ENCODE measurements around the gene ECE2.
A peak's percentile ranks its signal among the peaks of the same experiment; 100 is the strongest.
"Not testable (repeated sequence)": the region's sequence is repeated elsewhere in the genome, so short reads cannot be mapped to it uniquely, and the experiment has no call there.

The ECE2 gene

GRCh38 chr3:184240384-184241140, 35.3 kb upstream of the ECE2 start:
- DNase-seq = no peak

DNA sequence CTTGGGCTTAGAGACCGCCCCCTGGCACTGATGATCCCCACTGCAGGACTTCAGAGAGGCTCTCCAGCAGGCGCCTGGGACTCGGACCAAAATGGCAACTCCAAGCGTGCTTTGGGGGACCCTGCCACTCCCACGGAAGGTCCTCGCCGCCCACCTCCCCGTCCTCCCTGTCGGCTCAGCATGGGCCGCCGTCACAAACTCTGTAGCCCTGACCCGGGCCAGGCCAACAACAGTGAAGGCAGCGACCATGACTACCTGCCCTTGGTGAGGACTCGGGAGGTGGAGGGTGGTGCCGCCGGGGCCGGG, 34.7 kb upstream of the ECE2 start:
- no peak for DNase-seq

- DNase-seq = no peak
These were observed 34.1 kb upstream of the ECE2 start for GRCh38 chr3:184241447-184242296.

DNA sequence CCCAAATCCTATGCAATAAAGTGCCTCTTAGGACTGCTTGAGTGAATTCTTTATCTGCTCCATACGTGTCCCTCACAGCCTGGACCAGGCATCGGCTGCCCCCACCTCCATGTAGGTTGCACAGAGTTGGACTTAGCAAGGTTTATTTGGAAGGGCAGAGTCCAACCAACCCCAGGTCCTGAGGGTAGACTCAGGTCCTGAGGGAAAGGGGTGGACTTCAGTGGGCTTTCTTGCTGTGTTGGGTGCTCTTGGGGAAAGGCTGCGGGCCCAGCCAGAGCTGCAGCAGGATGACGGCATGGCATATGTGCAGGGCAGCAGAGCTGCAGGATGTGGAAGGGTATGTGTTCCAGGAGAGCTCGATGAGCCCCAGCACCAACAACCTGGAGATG, 33.5 kb upstream of the ECE2 start:
- DNase-seq = no peak

- peak; percentile 84 for DNase-seq
These were observed 27.1 kb upstream of the ECE2 start, which contains the start of gene ALG3 for GRCh38 chr3:184248454-184249411. Gene ALG3 (minus strand): TSS chr3:184248962. CDS start chr3:184248940, 22 bp downstream.

- DNase-seq = peak; percentile 93
These were observed 26.2 kb upstream of the ECE2 start, which contains the start of gene EEF1AKMT4 for GRCh38 chr3:184249412-184250166. Gene EEF1AKMT4 (plus strand): TSS chr3:184249672. CDS start chr3:184249695, 23 bp downstream.

GRCh38 chr3:184250167-184250828, 25.5 kb upstream of the ECE2 start:
- peak; percentile 80 for DNase-seq

DNA sequence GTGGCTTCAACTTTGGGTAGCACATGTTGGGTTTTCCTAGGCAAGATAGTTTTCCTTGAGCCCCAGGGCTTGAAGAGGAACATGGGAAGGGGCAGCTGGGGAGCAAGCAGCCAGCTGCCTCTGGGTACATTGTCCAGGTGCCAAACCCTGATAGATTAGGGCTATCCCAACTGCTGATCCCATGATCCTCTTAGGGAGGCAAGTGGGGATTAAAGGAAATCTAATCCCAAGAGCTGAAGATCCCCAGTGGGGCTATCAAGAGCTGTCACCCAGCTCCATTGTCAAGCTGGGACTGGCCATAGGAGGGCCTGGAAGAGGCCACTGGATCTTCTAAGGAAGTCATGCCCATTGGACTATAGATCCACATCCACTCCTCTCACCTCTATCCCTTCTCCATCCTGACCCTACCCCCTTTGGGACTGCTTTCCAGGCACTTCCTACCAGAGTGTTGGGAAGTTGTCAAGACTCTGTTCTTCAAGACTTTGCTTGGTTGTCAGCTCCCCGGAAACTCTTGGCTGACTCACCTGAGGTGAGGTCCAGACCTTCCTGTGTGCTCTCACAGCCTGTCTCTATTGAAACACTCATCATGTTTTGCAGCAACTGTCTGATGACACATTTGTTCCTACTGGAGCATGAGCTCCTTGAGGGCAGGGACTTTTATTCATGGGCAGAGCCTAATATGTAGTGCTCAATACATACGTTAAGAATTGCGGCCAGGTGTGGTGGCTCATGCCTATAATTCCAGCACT, 20.4 kb upstream of the ECE2 start:
- DNase-seq = no peak

DNA sequence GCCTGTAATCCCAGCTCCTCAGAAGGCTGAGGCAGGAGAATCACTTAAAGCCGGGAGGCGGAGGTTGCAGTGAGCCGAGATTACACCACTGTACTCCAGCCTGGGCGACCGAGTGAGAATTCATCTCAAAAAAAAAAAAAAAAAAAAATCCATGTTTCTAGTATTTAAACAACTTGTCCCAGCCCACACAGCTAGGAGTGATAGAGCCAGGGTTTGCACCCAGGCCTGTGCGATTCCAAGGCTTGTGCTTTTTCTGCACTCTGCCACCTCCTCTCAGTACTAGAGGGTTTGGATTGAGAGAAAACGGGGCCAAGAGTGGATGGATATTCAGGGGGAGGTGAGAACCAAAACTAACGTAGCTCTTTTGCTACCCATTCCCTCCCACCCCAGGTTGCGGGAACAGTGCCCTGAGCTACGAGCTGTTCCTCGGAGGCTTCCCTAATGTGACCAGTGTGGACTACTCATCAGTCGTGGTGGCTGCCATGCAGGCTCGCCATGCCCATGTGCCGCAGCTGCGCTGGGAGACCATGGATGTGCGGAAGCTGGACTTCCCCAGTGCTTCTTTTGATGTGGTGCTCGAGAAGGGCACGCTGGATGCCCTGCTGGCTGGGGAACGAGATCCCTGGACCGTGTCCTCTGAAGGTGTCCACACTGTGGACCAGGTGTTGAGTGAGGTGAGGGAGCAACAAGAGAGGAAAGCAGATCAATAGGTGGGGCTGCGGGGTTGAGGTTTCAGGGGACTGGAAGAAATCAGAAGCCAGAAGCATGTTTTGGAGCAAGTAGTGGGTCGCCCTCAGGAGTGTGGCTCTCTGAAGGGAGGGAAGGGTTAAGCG, 18.5 kb upstream of the ECE2 start:
- DNase-seq = no peak

DNA sequence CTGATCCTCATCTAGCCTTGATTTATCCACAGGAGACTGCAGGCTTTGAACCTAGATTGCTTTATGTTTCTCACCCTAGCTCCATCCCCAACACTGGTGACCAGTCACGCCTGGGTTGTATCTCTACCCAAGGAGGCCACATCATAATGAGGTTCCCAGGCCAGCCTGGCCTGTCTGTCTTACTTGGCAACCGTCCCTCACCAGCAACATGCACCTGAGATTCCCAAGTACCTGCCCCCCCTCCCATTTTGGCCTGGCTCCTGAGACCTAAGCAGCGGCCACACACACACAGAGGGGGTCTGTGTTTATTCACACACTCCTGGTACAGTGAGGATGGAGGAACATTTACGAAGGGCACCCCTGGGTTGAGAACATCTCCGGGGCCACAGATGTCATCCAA, 16.9 kb upstream of the ECE2 start:
- DNase-seq = no peak

DNA sequence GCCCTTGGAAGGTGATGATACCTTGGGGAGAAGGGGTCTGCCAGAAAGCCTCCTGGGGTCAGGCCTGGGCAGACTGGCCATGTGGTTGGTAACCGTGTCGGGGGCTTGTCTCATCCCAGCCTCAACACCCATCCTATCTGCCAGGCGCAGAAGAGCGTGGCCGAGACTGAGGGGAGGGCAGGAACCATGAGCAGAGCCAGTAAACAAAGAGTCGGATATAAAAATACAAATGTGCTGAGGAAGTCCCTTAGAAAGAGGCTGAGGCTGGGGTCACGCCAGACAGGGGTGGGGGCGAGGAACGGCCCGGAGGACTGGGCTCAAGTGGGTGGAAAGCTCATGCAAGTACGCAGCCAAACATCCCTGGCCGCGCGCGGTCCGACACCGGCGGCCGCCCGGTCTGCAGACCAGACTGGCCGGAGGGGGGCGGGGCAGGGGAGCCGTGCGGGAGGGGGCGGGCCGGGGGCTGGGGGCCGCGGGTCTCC, 16.4 kb upstream of the ECE2 start:
- no peak for DNase-seq

DNA sequence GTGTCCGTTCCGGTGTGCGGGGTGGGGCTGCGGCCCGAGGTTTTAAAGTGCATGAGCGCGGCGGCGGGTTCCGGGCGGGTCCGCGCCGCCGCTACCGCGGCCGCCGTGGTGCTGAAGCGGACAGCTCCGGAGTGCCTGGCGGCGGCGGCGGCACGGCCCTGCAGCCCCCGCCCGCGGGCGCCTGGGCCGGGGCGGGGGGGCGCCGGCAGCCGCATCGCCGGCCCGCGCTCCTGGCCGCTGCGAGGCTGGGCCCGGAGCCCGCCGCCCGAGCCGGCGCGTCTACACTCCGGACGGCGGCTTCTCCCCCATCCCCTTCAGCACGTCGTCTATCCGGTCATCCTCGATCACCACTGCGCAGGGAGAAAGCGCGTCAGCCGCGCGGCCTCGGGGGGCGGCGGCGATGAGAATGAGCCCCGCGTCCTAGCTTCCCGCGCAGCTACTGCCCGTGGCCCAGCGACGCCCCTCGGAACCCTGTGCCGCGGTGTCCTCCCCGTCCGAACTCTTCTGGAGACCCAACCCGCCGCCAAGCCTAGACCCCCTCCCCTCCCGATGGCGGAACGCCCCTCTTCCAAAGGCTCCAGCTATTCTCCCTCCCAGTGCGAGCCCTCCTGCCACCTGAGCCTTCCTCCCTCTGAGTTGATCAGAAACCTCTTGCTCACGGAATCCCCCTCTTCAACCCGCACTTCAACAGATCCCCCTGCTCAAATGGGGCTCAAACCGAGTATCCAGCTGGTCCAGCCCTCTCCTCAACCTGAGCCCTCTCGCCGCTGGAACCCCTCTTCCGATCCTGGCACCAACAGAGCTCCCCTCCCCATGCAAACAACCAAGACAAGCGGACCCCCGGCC, 15.7 kb upstream of the ECE2 start:
- DNase-seq = peak; percentile 42

DNA sequence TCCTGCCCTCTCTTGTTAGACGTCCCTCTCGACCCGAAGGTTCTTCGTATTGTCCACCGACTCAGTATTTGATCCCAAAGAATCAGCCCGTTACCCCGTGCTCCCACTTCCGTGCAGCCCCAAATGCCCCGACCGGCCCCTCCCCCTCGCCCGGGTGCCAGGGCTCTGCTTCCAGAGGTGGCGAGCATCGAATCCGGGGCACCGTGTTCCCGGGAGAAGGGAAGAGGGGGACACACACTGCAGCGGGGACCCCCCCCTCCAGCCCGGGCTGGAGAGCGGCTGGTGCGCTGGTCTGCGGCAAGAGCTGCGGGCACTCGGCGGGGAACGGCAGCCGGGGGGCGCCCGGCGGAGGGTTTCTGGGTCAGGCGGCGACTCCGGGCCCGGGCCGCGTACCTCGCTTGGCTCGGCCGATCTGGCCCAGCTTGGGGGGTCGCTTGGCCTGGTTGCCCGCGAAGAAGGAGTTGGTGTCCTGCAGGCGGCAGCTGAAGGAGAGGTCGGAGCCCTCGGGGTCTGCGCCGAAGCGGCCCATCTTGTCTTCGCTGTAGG, 15.0 kb upstream of the ECE2 start:
- no peak for DNase-seq

GRCh38 chr3:184261270-184261853, 14.5 kb upstream of the ECE2 start, which contains the start of gene CAMK2N2:
Gene CAMK2N2 (minus strand): TSS chr3:184261553. CDS start chr3:184261285, 268 bp downstream.
- DNase-seq = peak; percentile 59

DNA sequence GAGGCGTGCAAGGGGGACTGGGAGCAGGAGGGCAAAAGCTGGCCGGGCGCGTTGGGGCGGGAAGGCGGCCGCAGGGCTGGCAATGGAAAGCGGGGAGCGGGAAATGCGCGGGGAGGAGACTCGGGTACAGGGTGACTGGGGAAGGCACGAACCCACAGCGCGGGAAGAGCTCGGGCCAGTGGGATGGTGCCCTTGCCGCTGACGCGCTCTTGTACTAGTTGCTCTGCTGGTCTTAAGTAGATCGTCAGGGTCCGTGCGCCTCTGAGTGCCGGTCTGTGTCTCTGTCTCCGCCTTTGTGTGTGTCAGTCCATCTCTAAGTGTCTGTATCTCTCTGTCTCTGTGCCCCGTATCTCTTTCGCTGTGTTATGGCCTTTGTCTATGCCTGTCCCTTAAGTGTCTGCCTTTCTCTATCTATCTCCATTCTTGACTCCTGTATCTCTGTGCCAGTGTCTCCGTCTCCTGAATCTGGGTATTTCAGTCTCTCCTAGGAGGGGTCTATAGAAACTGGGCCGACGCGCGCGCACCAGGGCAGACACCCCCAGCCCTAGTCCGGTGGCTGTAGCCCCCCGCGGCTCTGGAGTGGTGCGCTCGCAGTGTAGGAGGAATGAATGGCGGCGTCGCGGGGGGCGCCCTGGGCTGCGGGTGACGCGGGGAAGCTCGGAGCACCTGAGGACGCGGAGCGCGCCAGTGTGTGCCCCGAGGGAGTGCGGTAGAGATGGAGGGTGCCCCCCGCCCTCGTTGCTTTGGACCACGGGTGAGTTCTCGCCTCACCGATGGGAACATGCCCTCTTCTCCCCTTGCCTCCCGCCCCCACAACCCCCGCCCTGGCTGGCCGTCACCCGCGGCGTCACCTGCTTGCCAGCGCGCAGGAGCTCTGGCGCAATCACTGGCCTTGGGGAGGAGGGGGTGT, 13.7 kb upstream of the ECE2 start:
- no peak for DNase-seq

DNA sequence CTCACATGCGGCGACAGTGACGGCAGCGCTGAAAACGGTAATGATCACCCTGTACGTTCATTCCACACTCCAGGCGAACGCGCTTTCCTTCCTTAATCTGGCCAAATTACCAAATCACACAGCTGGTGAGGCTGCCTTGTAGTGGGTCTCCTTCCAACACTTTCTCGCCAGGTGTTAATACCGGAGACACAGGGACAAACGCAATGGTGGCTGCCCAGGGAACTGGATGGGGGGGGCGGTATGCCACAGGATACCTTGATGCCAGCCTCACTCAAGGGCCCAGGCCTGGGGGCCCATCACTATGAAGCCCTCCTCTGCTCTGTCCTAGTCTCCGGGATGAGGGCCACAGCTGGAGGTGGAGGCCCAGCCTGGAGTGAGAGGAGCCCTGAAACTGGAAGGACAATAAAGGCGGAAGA, 13.1 kb upstream of the ECE2 start:
- DNase-seq = no peak

- not testable (repeated sequence) for DNase-seq
These were observed 8.6 kb upstream of the ECE2 start for GRCh38 chr3:184267249-184267648.

Measured in midbrain (tissue), 1 donor.